Ovary (tissue), 9 donors: ENCODE results near the gene JUNB. TPM values are rescaled to one million over a fixed set of nuclear protein-coding genes. Genes with fewer than 3 reads are reported as not detected.
"Not testable (repeated sequence)": the region's sequence is repeated elsewhere in the genome, so short reads cannot be mapped to it uniquely, and the experiment has no call there.

Source experiments
- DNase-seq, 5 donors: peaks; one replicate each; pipeline ENCODE4 v3.0.0-alpha.2; 2019 to 2020
- H3K27ac ChIP-seq, 2 donors: fragments of 200-600 bp; one replicate each; pipeline versions ENCODE4 v1.5.1 to v1.8.0; 2019 to 2022
- H3K27me3 ChIP-seq: fragments of 200-600 bp; one replicate; pipeline ENCODE4 v1.8.0; 2022
- H3K36me3 ChIP-seq: fragments of 200-600 bp; sonication (generic); one replicate; pipeline ENCODE4 v1.5.1; 2019
- H3K4me1 ChIP-seq: one replicate; pipeline ENCODE4 v1.8.1; 2013; ENCODE audit warnings: mild to moderate bottlenecking, moderate library complexity; ENCODE audit not compliant: insufficient read depth
- H3K4me3 ChIP-seq: fragments of 200-600 bp; sonication (generic); one replicate; pipeline ENCODE4 v1.5.1; 2017
- H3K9me3 ChIP-seq, 2 donors: fragments of 200-600 bp in 1 of 2; sonication (generic) in 1 of 2; one replicate each; pipeline versions ENCODE4 v1.5.1 to v1.8.1; 2013 to 2019; ENCODE audit warnings: mild to moderate bottlenecking in 1 of 2, moderate library complexity in 1 of 2
- CTCF ChIP-seq, 3 donors: fragments of 450-650 bp in 2 of 3; fragments of 200-600 bp in 1 of 3; IDR thresholded peaks; one replicate each; pipeline versions ENCODE4 v1.5.1 to v1.8.0; 2016 to 2022; ENCODE audit warnings: antibody characterized with exemption in 3 of 3, mild to moderate bottlenecking in 1 of 3
- EP300 ChIP-seq: sonication (generic); formaldehyde crosslinking; IDR thresholded peaks from one replicate; pipeline ENCODE4 v1.6.1; 2017; ENCODE audit warnings: antibody characterized with exemption
- POLR2A ChIP-seq: fragments of 450-650 bp; IDR thresholded peaks from one replicate; pipeline ENCODE4 v1.6.1; 2017; ENCODE audit warnings: antibody characterized with exemption, mild to moderate bottlenecking, moderate library complexity
- WGBS, 3 donors: extraction: QIAGEN DNeasy Blood & Tissue Kit in 1 of 3; methylation state at CpG; one replicate each; pipeline versions ENCODE4 v1.1.5 to v1.1.7; 2013 to 2017; 5-methylcytosine and 5-hydroxymethylcytosine counted together
- intact Hi-C, 4 donors: fragments of 100-400 bp; cut with DNase I; formaldehyde crosslinking; loops; one replicate each; pipeline versions ENCODE4 v1.11.0 to v1.15.1; 2022 to 2023
- polyA plus RNA-seq, 2 donors: library from polyadenylated mRNA; stranded (reverse); fragments of 200-250 nt in 1 of 2; fragments of 350-450 nt in 1 of 2; fragmentation: Illumina TruSeq in 1 of 2; extraction: RNeasy Lipid Tissue Mini Kit (QIAGEN cat#74804) in 1 of 2; gene quantifications; one replicate each; pipeline ENCODE4 v1.2.3, GENCODE V29; 2013 to 2014
- total RNA-seq, 7 donors: library from RNA; depleted of rRNA in 2 of 7; stranded (reverse); fragments of >200 nt in 2 of 7; fragmentation: NEBNext Ultra II Directional in 3 of 7; extraction: Animal tissue kit (Norgen Biotek cat#: 25700) in 3 of 7; gene quantifications; one replicate each; pipeline versions ENCODE4 v1.1.0 to v1.2.4, GENCODE V29; 2016 to 2023
- donor health status: DM: no; HTN: no; CAD: no; lungs with moderate emphysema.
- donor health status: DM: no; HTN: no; CAD: no.
- donor health status: Bipolar disorder and iron deficiency.
- donor health status: DM: yes; HTN: yes; CAD: no.
- donor health status: DM: no; HTN: no; CAD: no.
- donor health status: DM: yes; HTN: yes; CAD: no.

Gene JUNB
- total and polyA plus RNA-seq, 9 donors, result 6.8 to 3,039 (median 413) TPM

- DNase-seq, result peak in 3 of 5 donors; percentile 16 to 32 (median 30)
- TF ChIP-seq EP300 (no peak), POLR2A (no peak), CTCF (IDR thresholded peaks at IDR 0.05) (no peak)
- Histone ChIP-seq H3K4me3 (peak overlapping the region; percentile 78), H3K36me3 (no peaks in the 10 kb centered on the region), H3K27ac (no peak overlapping the region), H3K4me1 (peaks cover 10% of the 10 kb centered on the region), H3K27me3 (no peaks in the 10 kb centered on the region), H3K9me3 (no peaks in the 10 kb centered on the region)
- intact Hi-C loops, result loop anchor here in 3 of 4 donors (5.0 kb wide), 1 partner anchor 35 kb away; no protein-coding TSS in a partner anchor
- WGBS, 3 donors, result 34 to 38% (median 34%) methylated on average over 22 of the region's 22 CpGs
Observed at GRCh38 chr19:12802267-12803106, 11.2 kb downstream of the JUNB start.

GRCh38 chr19:12804051-12804450, 12.8 kb downstream of the JUNB start:
- peaks cover 10% of the 10 kb centered on the region for H3K4me1 ChIP-seq
- intact Hi-C loops, result loop anchor here in 3 of 4 donors (5.0 kb wide), 1 partner anchor 37 kb away; no protein-coding TSS in a partner anchor
- H3K36me3 ChIP-seq, result no peaks in the 10 kb centered on the region
- WGBS, 3 donors, result 88 to 91% (median 89%) methylated on average over 26 of the region's 26 CpGs
- no peak overlapping the region for H3K27ac ChIP-seq
- H3K4me3 ChIP-seq, result no peak overlapping the region
- DNase-seq, result peak in 4 of 5 donors; percentile 32 to 45 (median 35)
- no peak for TF ChIP-seq EP300
- no peak for TF ChIP-seq POLR2A
- no peak for TF ChIP-seq CTCF (IDR thresholded peaks at IDR 0.05)
- no peaks in the 10 kb centered on the region for H3K27me3 ChIP-seq
- H3K9me3 ChIP-seq, result no peaks in the 10 kb centered on the region

- H3K4me3 ChIP-seq, result peak within 1 kb of the TSS; percentile 48
- no peaks in the 10 kb centered on the region for H3K36me3 ChIP-seq
- H3K9me3 ChIP-seq, result no peaks in the 10 kb centered on the region
- no peak for TF ChIP-seq EP300
- peak in 1 of 3 donors; percentile 10 for TF ChIP-seq CTCF (IDR thresholded peaks at IDR 0.05)
- no peaks in the 10 kb centered on the region for H3K27me3 ChIP-seq
- 3 to 5% (median 4%) methylated on average over 50 to 66 of the region's 66 CpGs for WGBS, 3 donors
- peak; percentile 83 to 93 (median 88) for DNase-seq
- peaks cover 8% of the 10 kb centered on the region for H3K4me1 ChIP-seq
- intact Hi-C loops, result loop anchor here in 1 of 4 donors (5.0 kb wide), 1 partner anchor 34 kb away; no protein-coding TSS in a partner anchor
- peak within 1 kb of the TSS in 1 of 2 donors; percentile 17 for H3K27ac ChIP-seq
Observed at GRCh38 chr19:12806242-12807081, 15.2 kb downstream of the JUNB start, which contains the start of gene RNASEH2A. Gene RNASEH2A, plus strand, starts transcription at chr19:12806584. Its CDS starts 90 bp downstream, at chr19:12806674.

GRCh38 chr19:12815088-12815487, 23.8 kb downstream of the JUNB start:
- H3K4me3 ChIP-seq, result no peak overlapping the region
- no peak for TF ChIP-seq EP300
- TF ChIP-seq POLR2A, result no peak
- no peak for TF ChIP-seq CTCF (IDR thresholded peaks at IDR 0.05)
- DNase-seq, result no peak
- no peaks in the 10 kb centered on the region for H3K36me3 ChIP-seq
- intact Hi-C loops, result no loop called here
- H3K27ac ChIP-seq, result no peak overlapping the region
- no peaks in the 10 kb centered on the region for H3K9me3 ChIP-seq
- H3K4me1 ChIP-seq, result no peaks in the 10 kb centered on the region
- 74 to 80% (median 79%) methylated on average over 7 of the region's 7 CpGs for WGBS, 3 donors
- no peaks in the 10 kb centered on the region for H3K27me3 ChIP-seq

- H3K36me3 ChIP-seq, H3K9me3 ChIP-seq, DNase-seq, intact Hi-C loops, H3K4me1 ChIP-seq, H3K27ac ChIP-seq, H3K27me3 ChIP-seq, H3K4me3 ChIP-seq: not testable (repeated sequence)
- WGBS, 3 donors, result 85 to 90% (median 89%) methylated on average over 6 of the region's 6 CpGs
Observed at GRCh38 chr19:12817188-12817587, 25.9 kb downstream of the JUNB start.

- H3K4me1 ChIP-seq, intact Hi-C loops, H3K36me3 ChIP-seq, H3K27me3 ChIP-seq, H3K4me3 ChIP-seq, DNase-seq, H3K9me3 ChIP-seq, H3K27ac ChIP-seq: not testable (repeated sequence)
- WGBS, 3 donors, result 92 to 95% (median 92%) methylated on average over 11 of the region's 11 CpGs
Observed at GRCh38 chr19:12817810-12818209, 26.5 kb downstream of the JUNB start.
